HepG2 (cell line): ENCODE measurements around the gene FNBP1L. TPM values are rescaled to one million over a fixed set of nuclear protein-coding genes. Genes with fewer than 3 reads are reported as not detected.

ENCODE experiments used
- AFF4 ChIP-seq: sonication (generic); formaldehyde crosslinking; IDR thresholded peaks from 2 replicates; pipeline ENCODE4 v1.4.0; 2020; ENCODE audit warnings: missing genetic modification reagents
- E2F1 ChIP-seq: sonication (generic); formaldehyde crosslinking; IDR thresholded peaks from 2 replicates; pipeline ENCODE4 v1.5.0; 2020; ENCODE audit warnings: missing genetic modification reagents
- E2F2 ChIP-seq: sonication (generic); formaldehyde crosslinking; IDR thresholded peaks from 2 replicates; pipeline ENCODE4 v1.4.0; 2020; ENCODE audit warnings: missing genetic modification reagents, borderline replicate concordance
- FOXA3 ChIP-seq: IDR thresholded peaks from 2 replicates; pipeline ENCODE4 v1.6.1; 2016; ENCODE audit warnings: missing genetic modification reagents, missing compliant biosample characterization
- FOXO1 ChIP-seq: sonication (generic); formaldehyde crosslinking; IDR thresholded peaks from 2 replicates; pipeline ENCODE4 v1.4.0; 2020; ENCODE audit warnings: missing genetic modification reagents
- IKZF1 ChIP-seq: fragments of 450-650 bp; IDR thresholded peaks from 2 replicates; pipeline ENCODE4 v1.7.1; 2016
- MAX ChIP-seq: IDR thresholded peaks from 2 replicates; pipeline ENCODE4 v1.6.1; 2012; ENCODE audit warnings: inconsistent platforms
- MEF2D ChIP-seq: sonication (generic); formaldehyde crosslinking; IDR thresholded peaks from 2 replicates; pipeline ENCODE4 v1.5.1; 2020; ENCODE audit warnings: mild to moderate bottlenecking, missing genetic modification reagents
- NPAS2 ChIP-seq: sonication (generic); formaldehyde crosslinking; IDR thresholded peaks from 2 replicates; pipeline ENCODE4 v1.8.0; 2022; ENCODE audit warnings: mild to moderate bottlenecking, missing genetic modification reagents, borderline replicate concordance
- POGZ ChIP-seq: sonication (generic); formaldehyde crosslinking; IDR thresholded peaks from 2 replicates; pipeline ENCODE4 v1.4.0; 2020; ENCODE audit warnings: mild to moderate bottlenecking, missing genetic modification reagents
- RNF219 ChIP-seq: sonication (generic); formaldehyde crosslinking; IDR thresholded peaks from 2 replicates; pipeline ENCODE4 v1.5.0; 2020; ENCODE audit warnings: mild to moderate bottlenecking, missing genetic modification reagents
- RXRB ChIP-seq: IDR thresholded peaks from 2 replicates; pipeline ENCODE4 v1.6.1; 2016; ENCODE audit warnings: borderline replicate concordance, missing genetic modification reagents, missing compliant biosample characterization
- SUZ12 ChIP-seq: fragments of 150-350 bp; IDR thresholded peaks from 2 replicates; pipeline ENCODE4 v1.6.1; 2014; ENCODE audit warnings: low read depth, low read length
- ZFP37 ChIP-seq: sonication (generic); formaldehyde crosslinking; IDR thresholded peaks from 2 replicates; pipeline ENCODE4 v1.4.0; 2020; ENCODE audit warnings: missing genetic modification reagents, borderline replicate concordance
- ZNF251 ChIP-seq: sonication (generic); formaldehyde crosslinking; IDR thresholded peaks from 2 replicates; pipeline ENCODE4 v1.9.0; 2021; ENCODE audit warnings: mild to moderate bottlenecking, missing genetic modification reagents
- ZNF512B ChIP-seq: sonication (generic); formaldehyde crosslinking; IDR thresholded peaks from 2 replicates; pipeline ENCODE4 v1.5.1; 2020; ENCODE audit warnings: missing genetic modification reagents, mild to moderate bottlenecking, borderline replicate concordance
- ZNF572 ChIP-seq: sonication (generic); formaldehyde crosslinking; IDR thresholded peaks from 2 replicates; pipeline ENCODE4 v1.5.1; 2020; ENCODE audit warnings: mild to moderate bottlenecking, missing genetic modification reagents
- ZNF652 ChIP-seq: IDR thresholded peaks from 2 replicates; pipeline ENCODE4 v1.6.1; 2016; ENCODE audit warnings: low read depth, borderline replicate concordance
- polyA plus RNA-seq, 8 experiments: library from polyadenylated mRNA; depleted of rRNA in 3 of 8; stranded (reverse) in 7 of 8; unstranded in 1 of 8; fragments of >200 nt; fragmentation: Illumina TruSeq in 4 of 8; extraction: Trizol in 4 of 8; gene quantifications; 2 replicates each; pipeline versions ENCODE4 v1.2.1 to v1.2.3, GENCODE V29; 2011 to 2016; ENCODE audit warnings: low read depth in 4 of 8, missing spikeins in 1 of 8, mixed read lengths in 1 of 8; ENCODE audit not compliant: insufficient read depth in 1 of 8
- total RNA-seq, 5 experiments: library from RNA; depleted of rRNA; stranded (reverse); fragments of >200 nt; fragmentation: Illumina TruSeq; extraction: Trizol; gene quantifications; 2 replicates each; pipeline ENCODE4 v1.2.3, GENCODE V29; 2016; ENCODE audit warnings: low read depth in 1 of 5

FNBP1L gene
- total and polyA plus RNA-seq, 2 of the 13 experiments (the other 11 are each of a cell fraction or from before 2014, with no cell fraction given): 24.1 to 27.1 TPM

- TF ChIP-seq E2F2 (CRISPR knock-in tag) (peak; percentile 21; the same call in 1 of the 2 replicates), FOXA3 (CRISPR knock-in tag) (no peak), ZNF572 (CRISPR knock-in tag) (no peak), SUZ12 (no peak), RNF219 (CRISPR knock-in tag) (no peak), ZFP37 (no peak), ZNF251 (CRISPR knock-in tag) (no peak), POGZ (CRISPR knock-in tag) (no peak), FOXO1 (no peak), MEF2D (no peak), RXRB (no peak), AFF4 (no peak), ZNF652 (no peak), IKZF1 (no peak), NPAS2 (no peak), ZNF512B (CRISPR knock-in tag) (no peak), E2F1 (CRISPR knock-in tag) (no peak), MAX (peak; percentile 44; the same call in 1 of the 2 replicates)
These were observed 1.3 kb downstream of the FNBP1L start (continued) for GRCh38 chr1:93448983-93449804.
